Stimulated activated CD8-positive, alpha-beta memory T cell treated with anti-CD3 and anti-CD28 coated beads, Interleukin-12 subunit alpha, Interleukin-12 subunit beta, amount 100 ng/mL, for 4 hours (primary cell): ENCODE data around the gene JUNB.
A peak's percentile ranks its signal among the peaks of the same experiment; 100 is the strongest.
"Not testable (repeated sequence)": the region's sequence is repeated elsewhere in the genome, so short reads cannot be mapped to it uniquely, and the experiment has no call there.

Source experiments
- DNase-seq: peaks from one replicate; pipeline ENCODE4 v3.0.0-alpha.2; 2020; ENCODE audit warnings: low read depth

Gene JUNB

DNA sequence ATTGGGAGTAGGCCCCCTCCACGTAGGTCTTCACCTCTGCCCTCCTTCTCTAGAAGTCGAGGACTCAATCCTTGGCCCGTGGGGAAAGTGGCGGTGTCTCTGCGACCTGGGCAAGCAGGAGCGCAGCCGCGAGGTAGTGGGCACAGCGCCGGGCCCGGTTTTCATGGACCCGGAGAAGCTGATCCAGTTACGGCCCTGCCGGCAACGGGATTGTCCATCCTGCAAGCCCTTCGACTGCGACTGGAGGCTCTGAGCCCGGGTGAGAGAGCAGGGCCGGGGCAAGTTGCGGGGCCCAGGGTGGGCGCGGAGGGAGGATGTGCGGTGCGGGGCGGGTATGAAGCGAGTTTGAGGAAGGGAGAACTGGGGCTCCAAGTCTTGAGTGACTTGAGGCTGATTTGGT, 12.8 kb downstream of the JUNB start:
- no peak for DNase-seq

DNA sequence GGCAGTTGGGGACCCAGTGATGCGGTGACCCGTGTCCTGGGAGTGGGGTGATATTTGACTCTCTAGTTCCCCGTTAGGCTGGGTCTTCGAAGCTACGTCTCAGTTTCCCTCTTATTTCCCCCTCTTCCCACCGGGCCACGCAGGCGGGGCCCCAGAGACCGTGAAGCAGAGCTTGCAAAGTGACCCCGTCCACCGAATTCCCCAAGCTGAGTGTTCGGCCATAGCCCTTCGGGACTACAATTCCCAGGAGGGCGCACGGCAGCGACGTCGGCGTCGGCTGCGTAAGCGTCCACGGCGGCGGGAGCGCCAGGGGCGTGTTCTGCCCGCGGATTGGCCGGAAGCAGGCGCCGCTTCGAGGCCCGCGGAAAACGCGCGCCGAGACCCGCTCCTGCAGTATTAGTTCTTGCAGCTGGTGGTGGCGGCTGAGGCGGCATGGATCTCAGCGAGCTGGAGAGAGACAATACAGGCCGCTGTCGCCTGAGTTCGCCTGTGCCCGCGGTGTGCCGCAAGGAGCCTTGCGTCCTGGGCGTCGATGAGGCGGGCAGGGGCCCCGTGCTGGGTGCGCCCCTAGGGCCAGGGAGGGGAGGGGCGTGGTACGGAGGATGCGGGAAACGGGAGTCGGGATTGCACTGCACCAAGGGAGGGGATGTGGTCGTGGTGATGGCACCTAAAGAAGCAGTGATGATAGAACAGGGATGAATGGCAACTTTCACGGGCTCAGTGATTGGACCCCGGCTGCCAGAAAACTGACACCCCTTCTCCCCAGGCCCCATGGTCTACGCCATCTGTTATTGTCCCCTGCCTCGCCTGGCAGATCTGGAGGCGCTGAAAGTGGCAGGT, 15.2 kb downstream of the JUNB start, which contains the start of gene RNASEH2A:
RNASEH2A (plus strand) TSS at position 343 of the 840 bp plus-strand sequence; CDS start at position 433, 90 bp downstream.
- peak; percentile 78 for DNase-seq

DNA sequence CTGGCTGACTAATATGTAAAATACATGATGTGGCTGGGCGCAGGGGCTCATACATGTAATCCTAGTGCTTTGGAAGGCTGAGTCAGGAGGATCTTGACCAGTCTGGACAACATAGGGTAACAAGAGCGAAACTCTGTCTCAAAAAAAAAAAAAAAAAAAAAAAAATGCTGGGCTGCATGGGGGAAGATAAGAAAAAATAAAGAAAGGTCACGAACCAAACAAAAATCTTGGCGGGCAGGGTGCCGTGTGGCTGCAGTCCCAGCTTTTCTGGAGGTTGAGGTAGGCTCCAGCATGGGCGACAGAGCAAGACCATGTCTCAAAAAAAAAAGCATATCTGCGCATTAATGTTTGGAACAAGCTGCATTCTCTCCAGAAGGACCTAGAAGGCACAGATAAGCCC, 23.8 kb downstream of the JUNB start:
- no peak for DNase-seq

DNA sequence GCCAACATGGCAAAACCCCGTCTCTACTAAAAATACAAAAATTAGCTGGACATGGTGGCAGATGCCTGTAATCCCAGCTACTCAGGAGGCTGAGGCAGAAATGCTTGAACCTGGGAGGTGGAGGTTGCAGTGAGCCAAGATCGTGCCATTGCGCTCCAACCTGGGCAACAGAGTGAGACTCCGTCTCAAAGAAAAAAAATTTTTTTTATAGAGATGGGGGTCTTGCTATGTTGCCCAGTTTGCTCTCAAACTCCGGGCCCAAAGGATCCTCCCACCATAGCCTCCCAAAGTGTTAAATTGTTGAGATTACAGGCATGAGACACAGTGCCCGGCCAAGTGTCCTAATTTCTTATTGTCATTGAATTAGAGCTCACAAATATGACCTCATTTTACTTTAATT, 25.9 kb downstream of the JUNB start:
- DNase-seq: not testable (repeated sequence)

DNA sequence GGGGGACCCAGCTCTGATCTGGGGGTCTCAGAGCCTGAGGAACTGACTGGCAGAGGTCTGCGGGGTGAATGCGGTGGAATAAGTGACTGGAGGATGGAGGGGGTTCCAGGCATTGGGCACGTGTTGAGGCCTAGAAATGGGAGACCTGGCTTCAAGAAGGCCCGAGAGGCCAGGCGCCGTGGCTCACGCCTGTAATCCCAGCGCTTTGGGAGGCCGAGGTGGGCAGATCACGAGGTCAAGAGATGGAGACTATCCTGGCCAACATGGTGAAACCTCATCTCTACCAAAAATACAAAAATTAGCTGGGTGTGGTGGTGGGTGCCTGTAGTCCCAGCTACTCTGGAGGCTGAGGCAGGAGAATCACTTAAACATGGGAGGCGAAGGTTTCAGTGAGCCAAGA, 26.5 kb downstream of the JUNB start:
- DNase-seq: not testable (repeated sequence)

DNA sequence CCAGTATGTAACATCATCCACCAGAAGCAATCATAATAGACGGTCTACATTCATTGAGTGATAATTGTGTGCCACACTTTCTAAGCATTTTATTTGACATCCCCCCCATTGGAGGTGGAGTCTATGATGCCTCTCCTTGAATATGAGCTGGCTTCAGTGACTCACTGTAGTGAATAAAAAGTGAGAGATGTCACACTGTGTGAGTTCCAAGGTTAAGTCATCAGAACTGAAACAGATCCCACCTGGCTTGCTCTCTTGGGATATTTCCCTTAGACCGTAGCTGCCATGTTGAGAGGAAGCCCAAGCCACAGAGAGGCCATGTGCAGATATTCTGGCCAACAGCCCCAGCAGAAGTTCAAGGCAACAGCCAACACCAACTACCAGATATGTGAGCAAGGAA, 30.5 kb downstream of the JUNB start:
- no peak for DNase-seq

DNA sequence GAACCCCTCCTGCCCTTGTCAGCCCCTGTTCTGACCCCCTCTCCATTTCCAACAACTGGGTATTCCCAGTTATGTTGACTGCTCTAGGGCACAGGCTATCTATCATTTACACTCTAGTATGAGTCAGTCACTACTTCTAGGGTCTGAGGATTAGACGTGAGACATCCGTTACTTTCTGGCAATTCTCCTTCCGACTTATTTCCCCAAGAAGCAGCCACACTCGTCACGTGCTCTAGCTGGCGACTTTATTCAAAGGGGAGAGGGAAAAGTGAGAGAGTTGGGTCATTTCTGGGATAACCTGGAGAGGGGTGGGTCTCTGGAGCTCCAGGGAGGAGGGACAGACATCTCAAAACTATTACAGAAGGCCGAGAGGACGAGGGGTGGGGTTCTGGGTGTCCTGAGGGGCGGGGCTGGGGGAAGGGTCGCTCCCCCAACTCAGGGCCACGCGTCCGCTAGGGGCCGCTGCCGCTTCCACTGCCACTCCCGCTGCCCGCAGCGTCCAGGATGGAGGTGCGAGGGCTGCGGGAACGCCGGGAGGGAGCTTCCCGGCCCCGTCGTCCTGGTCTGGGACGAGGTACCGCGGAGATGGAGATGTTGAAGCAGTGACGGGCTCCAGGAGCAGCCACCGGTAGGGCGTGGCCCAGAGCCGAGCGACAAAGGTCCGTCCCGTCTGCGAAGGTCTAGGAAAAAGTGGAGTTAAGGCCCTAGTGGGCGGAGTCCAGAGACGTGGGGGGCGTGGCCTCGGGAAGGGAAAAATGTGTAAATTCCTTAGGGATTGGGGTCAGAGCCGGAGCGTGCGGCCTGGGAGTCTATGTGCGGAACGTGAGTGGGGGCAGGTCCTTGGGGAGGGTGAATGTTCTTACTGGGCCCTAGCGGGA, 34.2 kb downstream of the JUNB start:
- DNase-seq: no peak

DNA sequence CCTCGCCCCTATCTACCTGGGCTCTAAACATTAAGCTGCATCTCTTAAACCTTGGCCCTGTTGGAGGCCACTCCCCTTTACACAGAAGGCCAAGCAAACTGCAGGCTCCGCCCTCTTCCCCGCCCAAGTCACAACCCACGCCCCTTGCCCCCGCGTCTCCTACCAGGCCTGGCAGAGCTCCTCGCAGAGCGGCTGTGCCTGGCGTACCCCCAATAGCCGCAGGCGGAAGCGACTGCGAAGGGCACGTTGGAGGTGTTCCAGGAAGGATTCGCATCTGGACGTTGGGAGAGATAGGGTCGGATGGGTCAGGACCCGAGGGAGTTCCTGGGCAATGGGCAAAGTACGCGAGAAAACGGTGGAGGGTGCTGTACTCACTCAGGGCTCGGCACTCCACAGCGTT, 37.2 kb downstream of the JUNB start:
- no peak for DNase-seq

DNA sequence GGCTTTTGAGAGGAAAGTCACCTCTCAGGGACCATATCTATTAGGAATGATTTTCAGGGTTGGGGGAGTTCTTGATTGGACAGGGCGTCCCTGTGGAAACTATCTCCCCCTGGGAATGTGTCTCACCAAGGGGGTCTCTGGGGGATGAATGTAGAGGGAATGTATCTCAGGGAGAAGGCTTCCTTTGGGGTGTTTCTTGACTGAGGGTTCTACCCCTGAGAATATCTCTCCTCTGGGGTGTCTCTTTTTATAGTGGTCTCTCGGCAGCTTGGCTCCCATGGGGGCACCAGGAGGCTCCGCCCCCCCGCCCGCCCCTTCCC, 42.1 kb downstream of the JUNB start:
- no peak for DNase-seq

DNA sequence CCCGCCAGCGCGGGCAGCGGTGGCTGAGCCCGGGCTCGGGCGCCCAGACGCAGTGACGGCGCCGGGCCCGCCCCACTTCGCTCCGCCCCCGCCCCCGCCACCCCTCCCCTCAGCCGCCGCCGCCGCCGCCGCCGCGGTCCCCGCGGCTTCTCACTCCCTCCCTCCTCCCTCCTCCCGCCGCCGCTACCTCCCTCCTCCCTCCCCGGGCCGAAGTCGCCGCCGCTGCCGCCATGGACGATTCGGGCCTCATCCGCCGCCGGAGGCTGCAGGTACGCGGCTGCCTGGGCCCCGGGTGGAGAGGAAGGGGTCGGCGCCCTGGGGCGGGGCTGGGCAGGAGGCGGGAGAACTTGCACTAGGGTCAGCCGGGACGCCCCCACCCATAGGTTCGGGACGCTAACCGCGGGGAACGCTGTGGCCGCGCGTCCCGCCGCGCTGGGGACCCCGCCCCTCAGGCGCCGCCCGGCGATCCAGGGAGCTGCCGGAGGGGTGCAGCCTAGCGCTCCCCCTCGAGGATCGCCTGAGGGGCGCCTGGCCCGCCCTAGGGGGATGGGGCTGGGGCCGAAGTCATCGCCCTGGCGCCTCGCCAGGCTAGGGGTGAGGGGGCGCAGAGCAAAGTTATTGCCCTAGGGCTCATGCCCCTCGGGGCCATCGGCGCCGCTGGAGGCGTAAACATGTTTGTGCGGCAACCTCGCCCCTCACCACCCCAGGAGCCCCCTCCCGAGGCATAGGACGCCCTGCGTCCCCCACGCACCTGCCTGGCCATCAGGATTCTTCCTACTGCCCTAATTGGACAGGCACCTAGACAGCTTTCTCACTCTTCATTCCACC, 42.7 kb downstream of the JUNB start:
- peak; percentile 26 for DNase-seq

DNA sequence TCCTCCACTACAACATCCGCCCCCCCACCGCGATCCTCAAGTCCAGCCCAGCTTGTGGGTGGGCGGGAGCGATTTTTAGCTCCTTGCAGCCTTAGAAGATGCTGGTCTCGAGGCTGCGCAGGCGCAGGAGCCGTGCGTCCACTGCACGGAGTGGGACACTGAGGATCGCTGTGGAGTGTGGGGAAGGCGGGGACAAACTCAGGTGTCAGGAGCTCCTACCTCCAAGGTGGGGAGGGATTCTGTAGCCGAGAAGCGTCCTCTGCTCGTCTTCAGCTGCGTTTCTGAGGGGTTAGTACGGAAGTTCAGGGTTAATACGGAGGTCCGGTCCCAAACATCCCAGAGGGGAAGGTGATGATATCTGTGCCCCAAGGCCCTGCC, 43.3 kb downstream of the JUNB start, which contains the start of gene RTBDN:
RTBDN (minus strand) TSS at position 14 of the 378 bp plus-strand sequence. CDS start 4,600 bp downstream, outside the sequence.
- DNase-seq: no peak

DNA sequence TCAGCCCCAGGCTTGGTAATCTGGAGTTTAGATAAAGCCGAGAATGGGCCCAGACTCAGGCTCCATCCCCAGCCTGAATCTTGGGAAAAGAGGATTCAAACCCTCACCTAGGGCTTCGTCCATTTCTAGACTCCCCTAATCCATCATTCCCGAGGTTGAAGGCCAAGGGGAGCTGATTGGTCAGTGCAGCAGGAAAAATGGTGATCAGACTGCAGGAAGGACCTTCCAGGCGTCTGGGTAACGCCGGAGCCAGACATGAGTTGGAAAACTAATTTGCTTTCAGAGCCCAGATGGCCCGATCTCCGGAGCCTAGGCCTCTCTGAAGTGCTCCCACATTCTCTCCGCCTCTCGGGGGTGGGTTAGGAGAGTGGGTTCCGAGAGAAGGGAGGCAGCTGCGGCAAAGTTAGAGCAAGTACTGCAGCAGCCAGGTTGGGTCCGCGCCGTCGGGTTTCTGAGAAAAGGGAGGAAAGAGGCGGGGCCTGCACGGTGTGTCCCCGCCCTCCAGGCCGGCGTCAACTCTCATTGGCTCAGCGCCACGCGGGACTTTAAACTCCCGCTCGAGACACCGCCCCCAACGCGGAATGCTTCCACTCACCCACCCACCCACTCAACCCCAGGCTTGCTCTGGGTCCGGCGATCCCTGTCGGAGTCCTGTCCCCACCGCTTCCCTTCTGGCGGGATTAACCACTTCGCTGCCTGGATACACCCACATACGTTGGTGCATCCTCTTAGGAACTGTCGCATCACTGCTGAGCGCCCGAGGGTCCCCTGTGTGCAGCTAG, 43.9 kb downstream of the JUNB start:
- DNase-seq: no peak

DNA sequence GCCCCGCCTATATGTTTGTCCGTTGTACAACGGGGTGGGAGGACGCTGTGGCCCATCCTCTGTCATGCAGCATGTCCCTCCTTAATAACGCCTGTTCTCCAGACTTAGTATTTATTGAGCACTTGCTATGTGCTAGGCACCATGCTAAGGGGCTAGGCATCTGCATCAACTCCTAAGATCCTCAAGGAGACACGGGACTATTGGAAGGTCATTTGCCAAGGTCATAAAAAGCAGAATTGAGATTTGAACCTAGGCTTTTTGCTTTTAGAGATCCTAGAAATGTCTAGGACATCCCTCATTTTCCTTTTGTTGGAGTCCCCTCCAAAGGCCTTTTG, 45.2 kb downstream of the JUNB start:
- no peak for DNase-seq

DNA sequence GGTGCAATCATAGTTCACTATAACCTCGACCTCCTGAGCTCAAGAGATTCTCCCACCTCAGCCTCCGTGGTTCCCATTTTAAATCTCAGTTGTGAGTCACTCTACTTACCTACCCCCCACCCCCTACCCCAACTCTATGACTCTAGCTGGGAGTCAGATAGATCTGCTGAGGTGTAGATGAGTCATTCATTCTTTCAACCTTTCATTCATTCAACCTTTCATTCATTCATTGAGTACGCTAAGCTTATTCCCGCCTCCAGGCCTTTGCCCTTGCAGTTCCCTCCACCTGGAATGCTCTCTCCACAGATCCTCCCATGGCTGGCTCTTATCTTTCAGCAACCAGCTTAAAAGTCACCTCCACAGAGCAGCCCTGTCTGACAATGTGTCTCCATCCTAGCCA, 45.9 kb downstream of the JUNB start:
- DNase-seq: no peak

DNA sequence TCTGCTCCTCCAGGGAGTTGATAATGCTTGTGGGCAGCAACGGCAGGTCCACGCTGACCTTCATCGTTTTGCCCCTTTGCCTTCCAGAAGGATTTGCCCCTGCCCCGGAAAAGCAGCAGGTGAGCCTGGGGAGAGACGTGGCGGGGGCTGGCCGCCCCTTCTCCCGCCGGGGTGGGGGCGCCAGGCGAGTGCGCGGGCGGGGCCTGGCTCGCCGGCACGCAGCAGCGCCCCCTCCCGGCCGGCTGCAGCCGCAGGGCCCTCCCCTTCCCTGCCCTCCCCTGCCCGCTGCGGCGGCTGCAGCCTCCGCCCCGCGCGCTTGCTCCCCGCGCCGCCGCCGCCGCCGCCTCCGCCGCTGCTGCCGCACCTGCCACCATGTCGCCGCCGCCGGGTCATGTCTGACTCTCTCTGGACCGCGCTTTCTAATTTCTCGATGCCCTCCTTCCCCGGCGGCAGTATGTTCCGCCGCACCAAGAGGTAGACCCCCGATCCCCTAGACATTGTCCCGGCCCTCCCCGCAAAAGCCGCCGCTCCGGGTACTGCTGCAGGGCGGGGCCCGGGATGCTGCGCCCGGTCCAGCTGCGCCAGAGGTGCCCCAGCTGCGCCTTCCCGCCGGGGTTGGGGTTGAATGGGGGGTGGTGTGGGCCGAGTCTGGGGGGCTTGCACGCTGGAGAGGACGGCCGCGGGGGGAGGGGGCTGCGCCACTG, 47.0 kb downstream of the JUNB start, which contains the start of gene MAST1:
MAST1 (plus strand) TSS at position 334 of the 704 bp plus-strand sequence; CDS start at position 392, 58 bp downstream.
- no peak for DNase-seq

DNA sequence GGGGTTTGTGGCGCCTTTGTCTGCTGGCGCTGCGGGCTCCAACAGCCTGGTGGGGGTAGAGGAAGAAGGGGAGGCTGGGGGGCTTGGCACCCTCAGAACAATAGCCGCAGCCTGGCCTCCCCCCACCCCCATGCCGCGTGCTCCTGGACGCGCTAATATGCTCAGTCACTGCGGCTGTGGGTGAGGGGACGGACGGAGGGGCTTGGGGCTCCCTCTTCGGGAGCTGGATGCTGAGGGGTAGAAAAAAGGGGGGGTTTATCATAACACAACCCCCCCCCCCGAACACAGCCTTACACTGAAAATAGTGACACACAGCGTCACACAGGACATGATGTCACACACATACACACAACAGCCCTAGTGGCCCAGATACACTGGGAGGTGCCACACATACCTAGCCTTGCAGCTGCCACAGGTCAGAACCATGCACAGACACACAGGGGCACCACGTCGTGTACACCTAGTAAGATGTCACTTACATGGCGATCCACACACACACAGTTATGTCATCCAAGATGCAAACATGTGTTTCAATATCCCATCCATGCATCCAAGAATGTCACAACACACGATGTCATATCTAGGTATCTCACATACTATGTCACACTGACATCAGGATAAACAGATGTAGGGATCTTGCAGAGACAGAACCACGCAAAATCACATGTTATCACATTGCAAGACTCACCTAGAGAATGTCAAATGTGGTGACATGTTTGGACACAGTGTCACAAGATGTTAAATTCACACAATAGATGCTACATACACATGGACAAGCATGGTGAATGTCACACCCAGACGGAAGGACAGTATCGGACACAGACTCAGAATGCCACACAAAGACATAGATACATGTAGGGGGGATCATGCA, 47.8 kb downstream of the JUNB start:
- no peak for DNase-seq

DNA sequence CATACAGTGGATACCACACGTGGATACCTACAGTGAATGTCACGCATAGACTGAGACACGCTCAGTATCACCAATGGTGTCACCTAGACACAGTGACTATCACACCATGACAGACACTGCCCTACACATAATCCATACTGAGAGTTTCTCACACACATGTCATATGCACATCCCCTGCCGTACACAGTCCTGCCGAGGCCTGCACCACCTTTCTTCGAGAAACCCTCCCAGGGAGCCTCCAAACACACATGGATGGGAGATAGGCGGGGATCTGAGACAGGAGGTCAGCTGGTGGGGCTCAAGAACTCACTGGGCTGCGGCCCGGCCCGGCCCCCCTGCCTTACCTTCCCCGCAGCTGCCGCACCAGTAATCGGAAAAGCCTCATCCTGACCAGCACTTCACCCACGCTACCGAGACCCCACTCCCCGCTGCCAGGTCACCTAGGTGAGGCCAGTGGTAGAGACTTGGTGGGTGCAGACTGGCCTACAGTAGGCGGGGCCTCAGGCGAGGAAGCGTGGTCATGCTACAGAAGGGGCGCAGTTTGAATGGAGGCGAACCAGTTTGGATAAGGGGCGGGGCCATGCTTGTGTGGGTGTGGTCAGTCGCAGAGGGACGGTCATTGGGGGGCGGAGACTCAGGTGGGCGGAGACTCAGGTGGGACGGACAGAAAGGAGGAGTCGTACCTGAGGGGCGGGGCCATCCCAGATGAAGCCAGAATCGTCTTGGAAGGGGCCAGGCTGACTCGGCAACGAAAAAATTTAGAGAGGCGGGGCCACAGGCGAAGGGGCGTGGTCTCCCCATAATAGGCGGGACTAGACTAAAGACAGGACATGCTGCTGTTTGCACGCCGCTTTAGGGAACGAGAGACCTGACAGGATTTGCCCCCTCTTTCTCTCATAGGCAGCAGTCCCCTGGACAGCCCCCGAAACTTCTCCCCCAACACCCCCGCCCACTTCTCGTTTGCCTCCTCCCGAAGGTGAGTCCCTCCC, 49.1 kb downstream of the JUNB start:
- no peak for DNase-seq

DNA sequence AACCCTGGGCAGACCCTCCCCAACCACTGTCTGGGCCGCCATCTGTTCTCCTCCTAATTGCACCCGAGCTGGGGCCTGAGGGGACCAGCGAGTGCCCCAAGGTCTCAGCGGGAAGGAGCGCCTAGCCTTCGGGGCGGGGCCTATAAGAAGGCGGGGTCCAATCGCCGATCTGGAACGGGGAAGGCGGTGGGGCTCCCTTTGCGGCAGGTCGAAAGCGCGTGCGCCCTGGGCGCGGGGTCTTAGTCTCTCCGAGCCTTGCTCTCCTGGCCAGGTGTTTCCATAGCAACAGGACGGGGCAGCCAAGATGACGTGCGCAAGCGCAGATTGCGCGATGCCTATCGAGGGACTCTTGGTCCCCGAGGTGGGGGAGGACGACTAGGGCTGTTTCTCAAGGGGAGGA, 49.8 kb downstream of the JUNB start:
- no peak for DNase-seq

DNA sequence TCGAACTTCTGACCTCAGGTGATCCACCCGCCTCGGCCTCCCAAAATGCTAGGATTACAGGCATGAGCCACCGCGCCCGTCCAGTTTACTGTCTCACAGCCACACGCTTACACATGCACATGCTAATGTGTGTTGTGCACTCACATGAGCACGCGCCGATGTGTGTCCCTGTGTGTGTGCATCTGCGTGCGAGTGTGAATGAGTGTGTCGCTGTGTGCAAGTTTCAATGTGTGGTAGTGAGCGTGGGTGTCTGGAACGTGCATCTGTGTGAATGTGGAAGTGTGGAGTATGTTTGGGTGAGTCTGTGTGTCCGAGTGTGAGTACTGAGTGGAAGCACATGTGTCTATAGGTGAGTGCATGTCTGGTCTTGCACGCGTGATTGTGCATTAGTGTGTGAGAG, 51.2 kb downstream of the JUNB start:
- DNase-seq: no peak
